ENCODE results near the gene CTXN1.
"Not testable (repeated sequence)": the region's sequence is repeated elsewhere in the genome, so short reads cannot be mapped to it uniquely, and the experiment has no call there.

The CTXN1 gene

DNA sequence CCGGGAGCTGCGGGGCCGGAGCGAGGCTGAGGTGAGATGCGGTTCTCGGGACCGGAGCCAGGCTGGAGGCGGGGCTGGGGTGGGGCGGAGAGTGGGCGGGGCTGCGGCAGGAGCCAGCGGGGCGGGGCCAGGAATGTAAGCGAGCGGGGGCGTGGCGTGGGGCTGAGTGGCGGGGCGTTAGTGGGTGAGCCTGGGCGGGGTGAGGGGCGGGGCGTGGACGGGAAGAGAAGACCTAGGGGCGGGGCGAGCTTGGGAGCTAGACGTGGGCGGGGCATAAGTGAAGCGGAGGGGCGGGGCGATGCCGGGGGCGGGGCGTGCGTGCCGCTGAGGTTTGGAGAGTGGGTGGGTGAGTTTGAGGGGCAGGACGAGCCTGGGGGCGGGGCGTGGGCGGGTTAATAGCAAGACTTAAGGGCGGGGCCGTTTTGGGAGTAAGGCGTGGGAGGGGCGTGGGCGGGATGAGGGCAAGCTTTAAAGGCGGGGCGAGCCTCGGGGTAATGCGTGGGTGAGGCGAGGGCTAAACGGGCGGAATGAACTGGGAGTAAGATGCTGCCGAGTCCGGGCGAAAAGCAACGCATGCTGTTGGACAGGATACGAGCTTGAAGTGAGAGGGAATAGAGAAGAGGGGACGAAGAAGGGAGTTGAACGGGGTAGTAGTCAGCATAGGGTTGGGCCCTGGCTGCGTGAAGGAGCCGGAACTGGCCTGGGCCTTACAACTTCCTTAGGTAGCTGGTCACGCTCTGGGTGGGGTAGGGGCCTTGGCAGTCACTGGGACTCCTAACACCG is 5.2 kb downstream of the CTXN1 start:
- Histone ChIP-seq H3K27ac (ENCODE audit: low read depth, low read length) (peak overlapping the region; percentile 88), H3K9ac (ENCODE audit: low read length) (no peak overlapping the region), H3K27me3 (ENCODE audit: control insufficient read depth, insufficient read depth, low read length) (peaks cover 23% of the 10 kb centered on the region), H3K4me1 (ENCODE audit: control insufficient read depth, insufficient read depth, low read length) (peaks cover 30% of the 10 kb centered on the region), H3K4me3 (ENCODE audit: low read length) (peak overlapping the region; percentile 78), H3K36me3 (ENCODE audit: control insufficient read depth, insufficient read depth, low read length) (peaks cover 8% of the 10 kb centered on the region)

DNA sequence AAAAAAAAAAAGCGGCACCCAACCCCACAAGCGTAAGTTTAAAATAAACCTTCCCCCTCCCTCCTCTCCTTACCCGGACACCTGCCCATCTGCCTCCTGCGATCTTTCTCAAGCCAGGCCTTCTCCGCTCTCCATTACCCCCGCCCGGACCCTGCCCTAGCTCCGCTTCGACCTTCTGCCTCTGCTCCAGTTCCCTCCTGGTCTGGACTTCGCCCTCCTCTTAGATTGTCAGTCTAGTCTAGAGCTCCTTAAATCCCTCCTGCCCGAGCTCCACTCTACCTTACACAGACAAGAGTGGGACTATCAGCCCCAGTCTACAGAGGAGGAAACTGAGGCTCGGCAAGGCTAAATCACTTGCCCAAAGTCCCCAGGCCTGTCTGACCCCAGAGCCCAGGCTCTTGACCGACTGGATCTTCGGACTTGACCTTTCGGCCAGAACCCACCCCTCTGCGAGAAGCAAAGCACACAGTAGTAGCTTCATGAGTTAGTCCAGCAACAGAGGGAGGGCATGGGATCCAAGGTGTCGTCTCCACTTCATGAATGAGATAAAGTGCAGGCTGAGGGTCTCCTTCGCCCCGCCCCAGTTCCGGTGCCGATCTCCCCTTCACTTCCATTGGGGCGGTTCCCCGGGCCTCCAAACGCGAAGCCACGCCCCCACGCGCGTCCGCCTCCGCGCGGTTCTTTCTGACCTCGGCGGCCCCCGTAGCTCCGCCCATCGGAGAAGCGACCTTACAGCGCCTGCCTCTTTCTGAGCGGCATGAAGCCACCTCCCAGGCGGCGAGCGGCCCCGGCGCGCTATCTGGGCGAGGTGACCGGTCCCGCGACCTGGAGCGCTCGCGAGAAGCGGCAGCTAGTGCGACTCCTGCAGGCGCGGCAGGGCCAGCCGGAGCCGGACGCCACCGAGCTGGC is 6.1 kb downstream of the CTXN1 start, which contains the start of gene SNAPC2:
Gene SNAPC2, plus strand, starts transcription at position 729 of the 909 bp plus-strand sequence. Its CDS starts 29 bp downstream, at position 758.
- no peak within 1 kb of the TSS for H3K9ac ChIP-seq (ENCODE audit: low read length)
- peaks cover 28% of the 10 kb centered on the region for H3K27me3 ChIP-seq (ENCODE audit: control insufficient read depth, insufficient read depth, low read length)
- peaks cover 8% of the 10 kb centered on the region for H3K36me3 ChIP-seq (ENCODE audit: control insufficient read depth, insufficient read depth, low read length)
- peaks cover 30% of the 10 kb centered on the region for H3K4me1 ChIP-seq (ENCODE audit: control insufficient read depth, insufficient read depth, low read length)
- peak within 1 kb of the TSS; percentile 78 for H3K4me3 ChIP-seq (ENCODE audit: low read length)
- peak within 1 kb of the TSS; percentile 88 for H3K27ac ChIP-seq (ENCODE audit: low read depth, low read length)

DNA sequence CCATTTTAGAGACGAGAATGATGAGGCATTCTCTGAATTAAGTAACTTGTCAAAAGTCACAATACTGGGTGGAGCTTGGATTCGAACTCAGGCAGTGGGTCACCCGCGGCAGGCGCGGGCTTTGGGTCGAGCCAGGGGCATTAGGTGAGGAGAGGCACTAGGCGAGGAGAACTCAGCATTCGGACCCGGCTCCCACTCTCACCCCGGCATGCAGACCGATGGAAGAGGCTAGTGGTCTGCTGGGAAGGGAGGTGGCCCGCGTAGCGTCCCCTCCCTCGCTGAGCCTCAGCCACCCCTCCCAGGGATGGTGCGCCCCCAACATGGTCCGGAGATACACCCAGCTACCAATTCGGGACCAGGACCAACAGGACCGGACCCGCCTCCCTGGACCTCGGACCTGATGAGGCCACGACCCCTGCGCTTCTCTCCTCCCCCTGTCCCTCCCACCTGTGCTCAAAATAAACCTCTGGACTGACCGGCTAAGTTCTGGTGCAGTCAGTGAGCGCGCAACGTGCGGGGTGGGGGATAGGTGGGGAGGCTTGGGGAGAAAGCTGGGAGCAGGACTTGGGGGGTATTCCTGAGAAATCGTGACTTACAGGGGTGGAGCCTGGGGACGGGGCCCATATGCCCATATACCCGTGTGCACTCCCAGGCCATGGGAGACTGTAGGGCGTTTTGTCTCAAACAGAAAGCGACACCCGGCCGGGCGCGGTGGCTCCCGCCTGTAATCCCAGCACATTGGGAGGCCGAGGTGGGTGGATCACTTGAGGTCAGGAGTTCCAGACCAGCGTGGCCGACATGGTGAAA is 7.1 kb downstream of the CTXN1 start:
- peaks cover 25% of the 10 kb centered on the region for H3K4me1 ChIP-seq (ENCODE audit: control insufficient read depth, insufficient read depth, low read length)
- no peak overlapping the region for H3K4me3 ChIP-seq (ENCODE audit: low read length)
- no peak overlapping the region for H3K27ac ChIP-seq (ENCODE audit: low read depth, low read length)
- H3K9ac ChIP-seq (ENCODE audit: low read length): no peak overlapping the region
- H3K36me3 ChIP-seq (ENCODE audit: control insufficient read depth, insufficient read depth, low read length): peaks cover 8% of the 10 kb centered on the region
- H3K27me3 ChIP-seq (ENCODE audit: control insufficient read depth, insufficient read depth, low read length): peaks cover 28% of the 10 kb centered on the region

DNA sequence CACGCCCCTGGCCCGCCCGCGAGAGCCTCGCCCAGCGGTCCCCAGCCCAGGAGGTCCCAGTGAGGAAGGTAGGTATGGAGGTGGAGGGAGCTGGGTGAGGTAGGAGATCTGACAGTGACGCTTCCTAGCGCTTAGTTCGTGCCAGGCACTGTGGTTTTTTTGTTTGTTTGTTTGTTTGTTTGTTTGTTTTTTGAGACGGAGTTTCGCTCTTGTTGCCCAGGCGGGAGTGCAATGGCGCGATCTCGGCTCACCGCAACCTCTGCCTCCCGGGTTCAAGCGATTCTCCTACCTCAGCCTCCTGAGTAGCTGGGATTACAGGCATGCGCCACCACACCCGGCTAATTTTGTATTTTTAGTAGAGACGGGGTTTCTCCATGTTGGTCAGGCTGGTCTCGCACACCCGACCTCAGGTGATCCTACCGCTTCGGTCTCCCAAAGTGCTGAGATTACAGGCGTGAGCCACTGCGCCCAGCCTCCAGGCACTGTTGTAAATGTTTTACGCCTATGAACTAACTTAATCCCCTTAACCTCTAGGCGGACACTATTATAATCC is 7.8 kb downstream of the CTXN1 start:
- peaks cover 19% of the 10 kb centered on the region for H3K4me1 ChIP-seq (ENCODE audit: control insufficient read depth, insufficient read depth, low read length)
- not testable (repeated sequence) for H3K27ac ChIP-seq (ENCODE audit: low read depth, low read length); H3K4me3 ChIP-seq (ENCODE audit: low read length); H3K36me3 ChIP-seq (ENCODE audit: control insufficient read depth, insufficient read depth, low read length); H3K9ac ChIP-seq (ENCODE audit: low read length)
- H3K27me3 ChIP-seq (ENCODE audit: control insufficient read depth, insufficient read depth, low read length): peaks cover 28% of the 10 kb centered on the region

DNA sequence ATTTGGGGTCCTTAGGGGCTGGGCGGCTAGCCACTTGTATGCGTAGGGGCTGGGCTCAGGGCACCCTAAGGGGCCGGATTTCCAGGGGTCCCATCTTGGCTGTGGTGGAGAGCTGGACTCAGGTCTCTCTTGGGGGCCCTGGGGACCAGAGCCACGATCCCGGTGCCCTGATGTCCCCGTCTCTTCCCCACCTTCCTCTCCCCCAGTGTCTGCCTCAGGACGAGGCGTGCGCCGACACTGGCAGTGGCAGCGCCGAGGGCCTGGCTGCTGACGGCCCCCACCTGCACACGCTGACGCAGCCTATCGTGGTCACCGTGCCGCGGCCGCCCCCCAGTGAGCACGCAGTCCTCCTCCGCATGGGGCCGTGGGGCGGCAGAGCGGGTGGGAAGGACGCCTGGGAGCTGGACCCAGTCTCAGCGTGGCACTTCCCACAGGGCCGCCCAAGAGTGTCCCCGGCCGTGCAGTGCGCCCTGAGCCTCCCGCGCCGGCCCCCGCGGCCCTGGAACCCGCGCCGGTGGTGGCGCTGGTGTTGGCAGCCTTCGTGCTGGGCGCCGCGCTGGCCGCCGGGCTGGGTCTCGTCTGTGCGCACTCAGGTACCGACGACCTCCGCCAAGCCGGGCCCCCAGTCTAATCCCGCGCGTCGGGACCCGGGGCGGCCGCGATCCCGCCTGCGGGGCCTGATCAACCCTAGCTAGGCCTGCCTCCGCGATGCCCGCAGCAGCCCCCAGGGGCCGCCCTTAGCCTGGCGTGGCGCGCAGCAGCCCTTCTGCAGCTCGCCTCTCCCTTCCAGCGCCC is 8.5 kb downstream of the CTXN1 start:
- Histone ChIP-seq H3K27me3 (ENCODE audit: control insufficient read depth, insufficient read depth, low read length) (peaks cover 30% of the 10 kb centered on the region), H3K4me1 (ENCODE audit: control insufficient read depth, insufficient read depth, low read length) (peaks cover 12% of the 10 kb centered on the region), H3K27ac (ENCODE audit: low read depth, low read length) (no peak overlapping the region), H3K4me3 (ENCODE audit: low read length) (peak overlapping the region; percentile 41), H3K9ac (ENCODE audit: low read length) (no peak overlapping the region), H3K36me3 (ENCODE audit: control insufficient read depth, insufficient read depth, low read length) (peaks cover 7% of the 10 kb centered on the region)

DNA sequence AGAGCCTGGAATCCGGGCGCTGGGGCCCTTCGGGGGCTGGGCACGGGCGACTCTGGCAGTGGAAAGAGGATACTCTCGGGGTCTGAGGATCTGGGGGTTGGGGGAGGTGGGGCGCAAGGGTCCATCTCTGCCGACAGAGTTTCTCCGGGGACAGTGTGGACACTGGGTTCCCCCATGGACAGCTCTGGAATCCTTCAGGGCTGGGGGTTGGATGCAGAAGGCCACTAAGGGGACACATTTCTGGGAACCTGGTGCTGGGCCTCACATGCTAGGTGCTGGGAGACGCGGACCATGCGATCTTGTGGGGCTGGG is 9.0 kb downstream of the CTXN1 start:
- Histone ChIP-seq H3K9ac (ENCODE audit: low read length) (no peak overlapping the region), H3K36me3 (ENCODE audit: control insufficient read depth, insufficient read depth, low read length) (peaks cover 3% of the 10 kb centered on the region), H3K4me1 (ENCODE audit: control insufficient read depth, insufficient read depth, low read length) (peaks cover 7% of the 10 kb centered on the region), H3K27ac (ENCODE audit: low read depth, low read length) (no peak overlapping the region), H3K27me3 (ENCODE audit: control insufficient read depth, insufficient read depth, low read length) (peaks cover 30% of the 10 kb centered on the region), H3K4me3 (ENCODE audit: low read length) (no peak overlapping the region)

DNA sequence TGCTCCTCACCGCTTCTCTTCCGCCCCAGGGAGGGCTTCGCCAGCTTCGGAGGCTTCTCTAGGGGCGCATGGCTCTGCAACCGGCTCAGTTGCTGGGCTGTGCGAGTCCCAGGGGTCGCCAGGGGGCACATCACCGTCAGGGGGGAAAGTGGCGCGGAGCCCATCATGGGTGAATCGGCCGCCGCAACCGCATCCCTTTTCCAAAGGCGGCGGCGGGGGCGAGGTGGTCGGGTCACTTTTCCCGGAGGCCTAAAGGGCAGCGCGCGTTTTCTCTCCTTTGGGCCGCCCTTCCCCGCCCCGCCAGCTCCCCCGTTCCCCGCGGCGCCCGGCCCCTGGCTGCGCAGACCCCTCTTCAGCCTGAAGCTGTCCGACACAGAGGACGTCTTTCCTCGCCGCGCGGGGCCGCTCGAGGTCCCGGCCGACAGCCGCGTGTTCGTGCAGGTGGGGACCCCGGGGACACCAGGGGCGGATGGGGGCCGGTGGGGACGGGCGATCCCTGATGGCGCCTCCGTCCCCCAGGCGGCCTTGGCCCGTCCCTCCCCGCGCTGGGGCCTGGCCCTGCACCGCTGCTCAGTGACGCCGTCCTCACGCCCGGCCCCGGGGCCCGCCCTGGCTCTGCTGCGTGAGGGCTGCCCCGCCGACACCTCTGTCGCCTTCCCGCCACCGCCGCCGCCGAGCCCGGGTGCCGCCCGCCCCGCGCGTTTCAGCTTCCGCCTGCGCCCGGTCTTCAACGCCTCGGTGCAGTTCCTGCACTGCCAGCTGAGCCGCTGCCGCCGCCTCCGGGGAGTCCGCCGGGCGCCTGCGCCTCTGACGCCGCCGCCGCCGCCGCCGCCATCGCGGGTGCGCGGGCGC is 9.6 kb downstream of the CTXN1 start:
- H3K27me3 ChIP-seq (ENCODE audit: control insufficient read depth, insufficient read depth, low read length): peaks cover 30% of the 10 kb centered on the region
- H3K36me3 ChIP-seq (ENCODE audit: control insufficient read depth, insufficient read depth, low read length): peaks cover 5% of the 10 kb centered on the region
- H3K4me1 ChIP-seq (ENCODE audit: control insufficient read depth, insufficient read depth, low read length): peaks cover under 1% of the 10 kb centered on the region
- no peak overlapping the region for H3K4me3 ChIP-seq (ENCODE audit: low read length)
- no peak overlapping the region for H3K27ac ChIP-seq (ENCODE audit: low read depth, low read length)
- H3K9ac ChIP-seq (ENCODE audit: low read length): no peak overlapping the region

DNA sequence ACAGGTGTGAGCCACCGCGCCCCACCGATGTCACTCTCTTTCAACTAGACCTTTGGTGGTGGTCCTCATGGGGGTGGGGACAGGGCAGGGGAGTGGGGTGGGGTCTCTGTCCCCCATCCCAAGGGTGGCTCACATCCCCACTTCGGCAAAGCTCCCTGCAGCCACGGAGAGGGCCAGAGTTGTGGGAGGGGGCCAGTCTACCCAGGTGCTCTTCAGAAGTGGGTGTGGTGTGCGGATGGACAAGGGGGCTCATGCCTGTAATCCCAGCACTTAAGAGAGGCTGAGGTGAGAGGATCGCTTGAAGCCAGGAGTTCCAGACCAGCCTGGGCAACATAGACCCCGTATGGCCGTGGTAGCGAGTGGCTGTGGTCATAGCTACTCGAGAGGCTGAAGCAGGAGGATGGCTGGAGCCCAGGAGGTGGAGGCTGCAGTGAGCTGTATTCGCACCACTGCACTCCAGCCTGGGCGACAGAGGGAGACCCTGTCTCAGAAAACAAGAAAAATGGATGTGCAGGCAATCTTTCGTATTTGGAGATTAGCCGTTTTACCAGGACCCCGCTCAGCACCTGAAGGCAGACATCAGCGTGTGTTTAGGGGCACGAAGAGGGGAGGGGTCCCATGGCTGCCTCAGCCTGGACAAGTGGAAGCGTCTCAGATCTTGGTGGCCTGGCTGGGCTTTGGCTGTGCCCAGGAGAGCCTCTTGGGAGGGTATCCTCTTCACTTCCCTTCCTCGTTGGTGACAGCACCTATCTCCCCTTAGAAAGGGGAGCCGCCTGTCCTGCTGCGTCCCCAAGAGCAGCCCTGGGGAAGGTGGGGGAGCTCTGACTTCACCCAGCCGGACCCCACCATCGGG is 10.5 kb downstream of the CTXN1 start:
- H3K4me3 ChIP-seq (ENCODE audit: low read length): no peak overlapping the region
- no peak overlapping the region for H3K27ac ChIP-seq (ENCODE audit: low read depth, low read length)
- H3K36me3 ChIP-seq (ENCODE audit: control insufficient read depth, insufficient read depth, low read length): peaks cover 12% of the 10 kb centered on the region
- no peak overlapping the region for H3K9ac ChIP-seq (ENCODE audit: low read length)
- peaks cover 30% of the 10 kb centered on the region for H3K27me3 ChIP-seq (ENCODE audit: control insufficient read depth, insufficient read depth, low read length)
- no peaks in the 10 kb centered on the region for H3K4me1 ChIP-seq (ENCODE audit: control insufficient read depth, insufficient read depth, low read length)

DNA sequence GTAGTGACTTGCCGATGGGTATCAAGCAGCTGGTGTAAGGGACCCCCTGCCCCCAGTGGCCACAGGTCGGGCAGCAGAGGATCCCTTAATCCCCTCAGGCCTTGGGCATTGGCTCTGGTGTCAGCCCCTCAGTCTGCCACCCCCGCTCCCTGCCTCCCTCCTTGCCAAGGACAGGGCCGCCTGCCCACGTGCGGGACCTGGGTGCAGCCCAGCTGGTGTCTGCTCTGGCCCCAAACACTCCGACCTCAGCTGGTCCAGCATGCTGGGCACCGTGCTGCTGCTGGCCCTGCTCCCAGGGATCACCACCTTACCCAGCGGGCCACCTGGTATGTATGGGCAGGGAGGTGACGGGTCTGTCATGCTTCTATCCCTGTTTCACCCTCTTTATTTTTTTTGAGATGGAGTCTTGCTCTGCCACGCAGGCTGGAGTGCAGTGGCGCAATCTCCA is 11.3 kb downstream of the CTXN1 start, which contains the start of gene TGFBR3L:
Gene TGFBR3L, plus strand, starts transcription at position 233 of the 448 bp plus-strand sequence.
- Histone ChIP-seq H3K4me3 (ENCODE audit: low read length) (no peak within 1 kb of the TSS), H3K27ac (ENCODE audit: low read depth, low read length) (no peak within 1 kb of the TSS), H3K27me3 (ENCODE audit: control insufficient read depth, insufficient read depth, low read length) (peaks cover 30% of the 10 kb centered on the region), H3K4me1 (ENCODE audit: control insufficient read depth, insufficient read depth, low read length) (no peaks in the 10 kb centered on the region), H3K9ac (ENCODE audit: low read length) (no peak within 1 kb of the TSS), H3K36me3 (ENCODE audit: control insufficient read depth, insufficient read depth, low read length) (peaks cover 15% of the 10 kb centered on the region)

DNA sequence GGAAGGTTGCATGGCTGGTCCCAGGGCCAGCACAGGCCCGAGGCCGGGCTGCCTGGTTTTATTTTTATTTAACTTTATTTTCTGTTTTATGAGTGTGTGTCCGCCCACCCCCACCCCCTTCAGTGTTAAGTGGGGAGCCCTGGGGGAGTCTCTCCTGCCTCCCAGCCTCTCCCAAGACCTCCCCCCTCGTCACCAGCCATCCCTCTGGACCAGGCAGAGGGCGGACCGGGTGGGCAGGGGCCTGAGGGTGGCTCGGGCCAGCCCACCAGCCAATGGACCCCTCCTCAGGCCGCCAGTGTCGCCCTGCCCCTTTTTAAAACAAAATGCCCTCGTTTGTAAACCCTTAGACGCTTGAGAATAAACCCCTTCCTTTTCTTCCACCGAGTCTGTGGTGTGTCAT is 11.8 kb downstream of the CTXN1 start:
- H3K36me3 ChIP-seq (ENCODE audit: control insufficient read depth, insufficient read depth, low read length): peaks cover 15% of the 10 kb centered on the region
- no peaks in the 10 kb centered on the region for H3K4me1 ChIP-seq (ENCODE audit: control insufficient read depth, insufficient read depth, low read length)
- no peak overlapping the region for H3K27ac ChIP-seq (ENCODE audit: low read depth, low read length)
- no peak overlapping the region for H3K4me3 ChIP-seq (ENCODE audit: low read length)
- peaks cover 30% of the 10 kb centered on the region for H3K27me3 ChIP-seq (ENCODE audit: control insufficient read depth, insufficient read depth, low read length)
- no peak overlapping the region for H3K9ac ChIP-seq (ENCODE audit: low read length)
